NB4 (cell line): ENCODE data around the gene CACNA2D3.

Experiments used
- DNase-seq: peaks from one replicate; pipeline ENCODE4 v3.0.0; 2010; ENCODE audit warnings: low read depth
- H3K4me3 ChIP-seq: one replicate; pipeline ENCODE4 v1.5.1; 2011; ENCODE audit warnings: mild to moderate bottlenecking, low read depth, low read length, moderate library complexity
- CTCF ChIP-seq: IDR thresholded peaks from one replicate; pipeline ENCODE4 v1.5.1; 2012; ENCODE audit warnings: low read depth, low read length
- MAX ChIP-seq: IDR thresholded peaks from 2 replicates; pipeline ENCODE4 v1.6.1; 2011; ENCODE audit warnings: low read depth, low read length
- MYC ChIP-seq: IDR thresholded peaks from 2 replicates; pipeline ENCODE4 v1.6.1; 2011; ENCODE audit warnings: low read depth, low read length
- POLR2A ChIP-seq: IDR thresholded peaks from 2 replicates; pipeline ENCODE4 v1.6.1; 2011; ENCODE audit warnings: mild to moderate bottlenecking; ENCODE audit not compliant: insufficient read length; ENCODE audit errors: extremely low read depth

Gene CACNA2D3

DNA sequence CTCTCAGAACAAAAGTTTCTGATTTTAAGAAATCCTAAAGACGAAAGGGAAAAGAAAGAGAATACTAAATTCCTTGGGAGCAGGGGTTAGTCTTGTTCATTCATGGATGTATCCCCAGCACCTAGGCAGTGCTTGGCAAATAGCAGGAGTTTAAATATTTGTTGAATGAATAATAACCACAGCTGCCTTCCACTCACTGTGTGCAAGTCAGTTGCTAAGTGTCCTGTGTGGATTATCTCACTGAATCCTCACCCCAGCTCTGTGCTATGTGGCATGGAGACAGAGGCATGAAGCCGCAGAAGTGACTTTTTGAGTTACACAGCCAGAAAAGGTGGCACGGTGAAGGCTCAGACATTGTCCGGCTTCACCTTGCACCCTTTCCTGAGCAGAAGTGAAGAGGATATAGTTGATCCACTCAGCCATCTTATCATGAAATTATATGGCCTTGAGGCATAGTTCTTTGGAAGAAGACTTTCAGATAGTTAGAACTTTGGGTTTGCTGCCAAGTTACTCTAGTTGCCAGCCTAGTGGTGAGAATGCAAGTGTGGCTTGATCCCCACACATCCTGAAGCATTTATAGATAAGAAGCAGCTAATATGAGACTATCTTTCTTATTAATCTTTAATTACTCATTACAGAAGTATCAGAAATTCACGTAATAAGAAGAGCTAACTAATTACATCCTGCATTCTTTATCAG is 450.0 kb downstream of the CACNA2D3 start:
- TF ChIP-seq MAX (no peak), CTCF (no peak), POLR2A (no peak), MYC (no peak)
- DNase-seq = no peak
- no peak overlapping the region for H3K4me3 ChIP-seq

- no peak overlapping the region for H3K4me3 ChIP-seq
- TF ChIP-seq CTCF (no peak), MYC (no peak), MAX (no peak), POLR2A (no peak)
- DNase-seq = no peak
Measured at GRCh38 chr3:54573858-54574257, 451.5 kb downstream of the CACNA2D3 start.

- TF ChIP-seq MYC (no peak), POLR2A (no peak), MAX (no peak), CTCF (no peak)
- H3K4me3 ChIP-seq = no peak overlapping the region
- no peak for DNase-seq
Measured at GRCh38 chr3:54574906-54575617, 452.7 kb downstream of the CACNA2D3 start.

GRCh38 chr3:54575618-54575960 is 453.2 kb downstream of the CACNA2D3 start:
- TF ChIP-seq POLR2A (no peak), CTCF (no peak), MAX (no peak), MYC (no peak)
- H3K4me3 ChIP-seq = no peak overlapping the region
- DNase-seq = no peak

DNA sequence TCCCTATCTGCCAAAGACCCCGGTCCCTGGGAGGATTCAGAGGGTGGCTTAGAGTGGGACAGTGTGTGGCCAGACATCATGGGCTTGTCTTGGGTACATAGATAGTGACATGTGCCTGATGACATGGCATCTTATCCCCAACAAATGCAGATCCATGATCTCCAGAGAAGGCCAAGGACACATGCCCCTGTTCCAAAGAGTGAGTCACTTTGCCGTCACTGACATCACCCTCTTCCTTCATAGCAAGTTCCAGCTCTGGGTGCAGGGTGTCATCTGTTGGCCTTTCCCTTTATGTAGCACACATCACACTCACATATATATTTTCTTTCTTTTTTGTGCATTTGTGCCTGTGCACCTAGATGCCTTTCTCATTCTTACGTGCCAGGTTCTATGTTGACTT is 455.0 kb downstream of the CACNA2D3 start:
- TF ChIP-seq CTCF = no peak
- no peak for TF ChIP-seq POLR2A
- TF ChIP-seq MYC = no peak
- no peak for TF ChIP-seq MAX
- DNase-seq = no peak
- H3K4me3 ChIP-seq = no peak overlapping the region
